ENCODE data around the gene SPOP.

GRCh38 chr17:49722066-49722465 is 44.2 kb upstream of the SPOP start:
- TF ChIP-seq EZH2phosphoT487 (IDR thresholded peaks at IDR 0.05; ENCODE audit: unreplicated experiment) (no peak), EZH2 (IDR thresholded peaks at IDR 0.05; ENCODE audit: low read depth, unreplicated experiment) (no peak), CTCF (conservative IDR thresholded peaks at IDR 0.05; ENCODE audit: low read depth in 2 of 2) (no peak), POLR2AphosphoS5 (IDR thresholded peaks at IDR 0.05; ENCODE audit: low read depth) (no peak)
- TF ChIP-seq, protein P1, sequence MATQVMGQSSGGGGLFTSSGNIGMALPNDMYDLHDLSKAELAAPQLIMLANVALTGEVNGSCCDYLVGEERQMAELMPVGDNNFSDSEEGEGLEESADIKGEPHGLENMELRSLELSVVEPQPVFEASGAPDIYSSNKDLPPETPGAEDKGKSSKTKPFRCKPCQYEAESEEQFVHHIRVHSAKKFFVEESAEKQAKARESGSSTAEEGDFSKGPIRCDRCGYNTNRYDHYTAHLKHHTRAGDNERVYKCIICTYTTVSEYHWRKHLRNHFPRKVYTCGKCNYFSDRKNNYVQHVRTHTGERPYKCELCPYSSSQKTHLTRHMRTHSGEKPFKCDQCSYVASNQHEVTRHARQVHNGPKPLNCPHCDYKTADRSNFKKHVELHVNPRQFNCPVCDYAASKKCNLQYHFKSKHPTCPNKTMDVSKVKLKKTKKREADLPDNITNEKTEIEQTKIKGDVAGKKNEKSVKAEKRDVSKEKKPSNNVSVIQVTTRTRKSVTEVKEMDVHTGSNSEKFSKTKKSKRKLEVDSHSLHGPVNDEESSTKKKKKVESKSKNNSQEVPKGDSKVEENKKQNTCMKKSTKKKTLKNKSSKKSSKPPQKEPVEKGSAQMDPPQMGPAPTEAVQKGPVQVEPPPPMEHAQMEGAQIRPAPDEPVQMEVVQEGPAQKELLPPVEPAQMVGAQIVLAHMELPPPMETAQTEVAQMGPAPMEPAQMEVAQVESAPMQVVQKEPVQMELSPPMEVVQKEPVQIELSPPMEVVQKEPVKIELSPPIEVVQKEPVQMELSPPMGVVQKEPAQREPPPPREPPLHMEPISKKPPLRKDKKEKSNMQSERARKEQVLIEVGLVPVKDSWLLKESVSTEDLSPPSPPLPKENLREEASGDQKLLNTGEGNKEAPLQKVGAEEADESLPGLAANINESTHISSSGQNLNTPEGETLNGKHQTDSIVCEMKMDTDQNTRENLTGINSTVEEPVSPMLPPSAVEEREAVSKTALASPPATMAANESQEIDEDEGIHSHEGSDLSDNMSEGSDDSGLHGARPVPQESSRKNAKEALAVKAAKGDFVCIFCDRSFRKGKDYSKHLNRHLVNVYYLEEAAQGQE (IDR thresholded peaks at IDR 0.05; ENCODE audit: unreplicated experiment) = no peak

Measured in GM23338 (cell line).